HG03175 (cell line): ENCODE results near the gene MAN1A2.
"Not testable (repeated sequence)": the region's sequence is repeated elsewhere in the genome, so short reads cannot be mapped to it uniquely, and the experiment has no call there.

Experiments used
- ATAC-seq: cut with Tn5 transposase; IDR thresholded peaks from one replicate; pipeline ENCODE4 v1.9.1; 2021; ENCODE audit warnings: mild to moderate bottlenecking, moderate library complexity; ENCODE audit not compliant: unreplicated experiment

MAN1A2 gene

GRCh38 chr1:117396636-117397035 is 29.4 kb downstream of the MAN1A2 start:
- no peak for ATAC-seq

GRCh38 chr1:117398957-117399356 is 31.7 kb downstream of the MAN1A2 start:
- no peak for ATAC-seq

- no peak for ATAC-seq
These were observed 34.5 kb downstream of the MAN1A2 start for GRCh38 chr1:117401761-117402160.

GRCh38 chr1:117403597-117403996 is 36.3 kb downstream of the MAN1A2 start:
- ATAC-seq = no peak

- no peak for ATAC-seq
These were observed 37.8 kb downstream of the MAN1A2 start for GRCh38 chr1:117405042-117405441.

- no peak for ATAC-seq
These were observed 45.2 kb downstream of the MAN1A2 start for GRCh38 chr1:117412472-117412871.

- no peak for ATAC-seq
These were observed 46.2 kb downstream of the MAN1A2 start for GRCh38 chr1:117413412-117413811.

GRCh38 chr1:117414943-117415342 is 47.7 kb downstream of the MAN1A2 start:
- no peak for ATAC-seq

GRCh38 chr1:117416004-117416403 is 48.8 kb downstream of the MAN1A2 start:
- no peak for ATAC-seq

- no peak for ATAC-seq
These were observed 49.4 kb downstream of the MAN1A2 start for GRCh38 chr1:117416546-117417125.

GRCh38 chr1:117425050-117425734 is 57.9 kb downstream of the MAN1A2 start:
- ATAC-seq = no peak

- ATAC-seq = no peak
These were observed 60.0 kb downstream of the MAN1A2 start for GRCh38 chr1:117427297-117427696.

GRCh38 chr1:117433943-117434342 is 66.7 kb downstream of the MAN1A2 start:
- no peak for ATAC-seq

GRCh38 chr1:117436513-117436912 is 69.3 kb downstream of the MAN1A2 start:
- ATAC-seq = no peak

GRCh38 chr1:117447661-117448060 is 80.4 kb downstream of the MAN1A2 start:
- no peak for ATAC-seq

- ATAC-seq = no peak
These were observed 85.0 kb downstream of the MAN1A2 start for GRCh38 chr1:117452216-117452615.

- no peak for ATAC-seq
These were observed 86.7 kb downstream of the MAN1A2 start for GRCh38 chr1:117453958-117454357.

- not testable (repeated sequence) for ATAC-seq
These were observed 91.2 kb downstream of the MAN1A2 start for GRCh38 chr1:117458410-117458809.

GRCh38 chr1:117466761-117467160 is 99.5 kb downstream of the MAN1A2 start:
- ATAC-seq = no peak

GRCh38 chr1:117467336-117467735 is 100.1 kb downstream of the MAN1A2 start:
- no peak for ATAC-seq

GRCh38 chr1:117473063-117473462 is 105.8 kb downstream of the MAN1A2 start:
- ATAC-seq = no peak

- ATAC-seq = not testable (repeated sequence)
These were observed 108.2 kb downstream of the MAN1A2 start for GRCh38 chr1:117475495-117475894.

GRCh38 chr1:117479086-117479485 is 111.8 kb downstream of the MAN1A2 start:
- no peak for ATAC-seq
